ENCODE results near the gene JAG1.

Gene JAG1

GRCh38 chr20:10673842-10674683, at the start of gene JAG1:
JAG1 (minus strand) TSS chr20:10673999; CDS start chr20:10673530, 469 bp downstream.
- no peak for TF ChIP-seq CTCF (conservative IDR thresholded peaks at IDR 0.05; ENCODE audit: low read depth, low read length)
- H3K4me3 ChIP-seq (ENCODE audit: low read length) = peak within 1 kb of the TSS; percentile 67
- no peak for DNase-seq (ENCODE audit: low read depth)

- H3K4me3 ChIP-seq (ENCODE audit: low read length) = no peak overlapping the region
- no peak for DNase-seq (ENCODE audit: low read depth)
- TF ChIP-seq CTCF (conservative IDR thresholded peaks at IDR 0.05; ENCODE audit: low read depth, low read length) = no peak
Observed at GRCh38 chr20:10721976-10722375, 48.2 kb upstream of the JAG1 start.

- no peak for DNase-seq (ENCODE audit: low read depth)
- no peak overlapping the region for H3K4me3 ChIP-seq (ENCODE audit: low read length)
- no peak for TF ChIP-seq CTCF (conservative IDR thresholded peaks at IDR 0.05; ENCODE audit: low read depth, low read length)
Observed at GRCh38 chr20:10721137-10721896, 47.5 kb upstream of the JAG1 start.

- TF ChIP-seq CTCF (conservative IDR thresholded peaks at IDR 0.05; ENCODE audit: low read depth, low read length) = no peak
- no peak overlapping the region for H3K4me3 ChIP-seq (ENCODE audit: low read length)
- no peak for DNase-seq (ENCODE audit: low read depth)
Observed at GRCh38 chr20:10720565-10720964, 46.8 kb upstream of the JAG1 start.

GRCh38 chr20:10719740-10720385, 46.1 kb upstream of the JAG1 start:
- no peak overlapping the region for H3K4me3 ChIP-seq (ENCODE audit: low read length)
- no peak for TF ChIP-seq CTCF (conservative IDR thresholded peaks at IDR 0.05; ENCODE audit: low read depth, low read length)
- DNase-seq (ENCODE audit: low read depth) = no peak

- no peak for TF ChIP-seq CTCF (conservative IDR thresholded peaks at IDR 0.05; ENCODE audit: low read depth, low read length)
- H3K4me3 ChIP-seq (ENCODE audit: low read length) = no peak overlapping the region
- no peak for DNase-seq (ENCODE audit: low read depth)
Observed at GRCh38 chr20:10718661-10719060, 44.9 kb upstream of the JAG1 start.

Data from retinal pigment epithelial cell (primary cell).